Superior temporal gyrus (tissue), 1 donor: ENCODE data around the gene ANO4.
"Not testable (repeated sequence)": the region's sequence is repeated elsewhere in the genome, so short reads cannot be mapped to it uniquely, and the experiment has no call there.

Source experiments
- DNase-seq: peaks from one replicate; pipeline ENCODE4 v3.0.0-alpha.2; 2016; ENCODE audit errors: extremely low spot score

Gene ANO4

GRCh38 chr12:100989509-100989908, 194.9 kb downstream of the ANO4 start:
- not testable (repeated sequence) for DNase-seq

- no peak for DNase-seq
These were observed 196.5 kb downstream of the ANO4 start for GRCh38 chr12:100991102-100991501.

GRCh38 chr12:100992194-100992593, 197.6 kb downstream of the ANO4 start:
- no peak for DNase-seq

GRCh38 chr12:100993916-100994450, 199.4 kb downstream of the ANO4 start:
- DNase-seq = no peak

- no peak for DNase-seq
These were observed 200.6 kb downstream of the ANO4 start for GRCh38 chr12:100995201-100995600.

- DNase-seq = no peak
These were observed 201.2 kb downstream of the ANO4 start for GRCh38 chr12:100995771-100996170.

GRCh38 chr12:101001669-101002068, 207.1 kb downstream of the ANO4 start:
- DNase-seq = no peak

GRCh38 chr12:101002696-101003419, 208.3 kb downstream of the ANO4 start:
- DNase-seq = no peak

- no peak for DNase-seq
These were observed 210.3 kb downstream of the ANO4 start for GRCh38 chr12:101004898-101005297.

- no peak for DNase-seq
These were observed 214.7 kb downstream of the ANO4 start for GRCh38 chr12:101009274-101009673.

GRCh38 chr12:101010896-101011295, 216.3 kb downstream of the ANO4 start:
- no peak for DNase-seq

GRCh38 chr12:101013993-101014392, 219.4 kb downstream of the ANO4 start:
- no peak for DNase-seq

- DNase-seq = no peak
These were observed 220.5 kb downstream of the ANO4 start for GRCh38 chr12:101015044-101015443.

- no peak for DNase-seq
These were observed 224.0 kb downstream of the ANO4 start for GRCh38 chr12:101018540-101018939.

- DNase-seq = no peak
These were observed 224.6 kb downstream of the ANO4 start for GRCh38 chr12:101019201-101019600.

- DNase-seq = no peak
These were observed 225.1 kb downstream of the ANO4 start for GRCh38 chr12:101019667-101020066.

- DNase-seq = no peak
These were observed 226.9 kb downstream of the ANO4 start for GRCh38 chr12:101021442-101021841.

- DNase-seq = peak; percentile 45
These were observed 227.4 kb downstream of the ANO4 start for GRCh38 chr12:101021911-101022388.

GRCh38 chr12:101027200-101027599, 232.6 kb downstream of the ANO4 start:
- no peak for DNase-seq

- DNase-seq = no peak
These were observed 233.2 kb downstream of the ANO4 start for GRCh38 chr12:101027816-101028215.

GRCh38 chr12:101038289-101038871, 243.8 kb downstream of the ANO4 start:
- DNase-seq = no peak

- no peak for DNase-seq
These were observed 245.4 kb downstream of the ANO4 start for GRCh38 chr12:101039848-101040531.

- DNase-seq = no peak
These were observed 246.4 kb downstream of the ANO4 start for GRCh38 chr12:101040936-101041335.
